Type B pancreatic cell (in vitro differentiated cells): ENCODE data around the gene RNF39. TPM values are rescaled to one million over a fixed set of nuclear protein-coding genes. Genes with fewer than 3 reads are reported as not detected.
"Not testable (repeated sequence)": the region's sequence is repeated elsewhere in the genome, so short reads cannot be mapped to it uniquely, and the experiment has no call there.

Source experiments
- DNase-seq: peaks from one replicate; pipeline ENCODE4 v3.0.0; 2021; ENCODE audit warnings: mixed read lengths; ENCODE audit not compliant: unreplicated experiment; ENCODE audit errors: extremely low spot score
- H3K27ac Mint-ChIP-seq: 2 replicates; pipeline ENCODE4 v1.8.0; 2021; ENCODE audit warnings: mild to moderate bottlenecking, mixed read lengths
- H3K27me3 Mint-ChIP-seq: 2 replicates; pipeline ENCODE4 v1.8.0; 2021; ENCODE audit warnings: mixed read lengths
- H3K36me3 Mint-ChIP-seq: 2 replicates; pipeline ENCODE4 v1.8.0; 2021; ENCODE audit warnings: mixed read lengths
- H3K4me1 Mint-ChIP-seq: one replicate; pipeline ENCODE4 v1.8.0; 2021; ENCODE audit warnings: mixed read lengths; ENCODE audit not compliant: unreplicated experiment
- H3K4me3 Mint-ChIP-seq: 2 replicates; pipeline ENCODE4 v1.8.0; 2021; ENCODE audit warnings: mild to moderate bottlenecking, mixed read lengths
- H3K9me3 Mint-ChIP-seq: 2 replicates; pipeline ENCODE4 v1.8.0; 2021; ENCODE audit warnings: mixed read lengths
- CTCF ChIP-seq: fragments of 200-600 bp; sonication (generic); conservative IDR thresholded peaks from 2 replicates; pipeline ENCODE4 v1.5.0; 2021; ENCODE audit warnings: antibody characterized with exemption, mild to moderate bottlenecking
- total RNA-seq: library from RNA; stranded (reverse); gene quantifications from 2 replicates; pipeline ENCODE4 v1.2.1, GENCODE V29; 2021; ENCODE audit warnings: low replicate concordance

Gene RNF39
- total RNA-seq, 1 donor from 2014 or later = 1.5 TPM

GRCh38 chr6:30031381-30031780 is 44.2 kb downstream of the RNF39 start:
- no peak for TF ChIP-seq CTCF
- H3K9me3 Mint-ChIP-seq = no peaks in the 10 kb centered on the region
- no peak overlapping the region for H3K27ac Mint-ChIP-seq

GRCh38 chr6:30029588-30029987 is 46.0 kb downstream of the RNF39 start:
- Mint-ChIP-seq H3K9me3 (no peaks in the 10 kb centered on the region), H3K27ac (no peak overlapping the region), H3K4me3 (no peak overlapping the region), H3K36me3 (no peaks in the 10 kb centered on the region), H3K4me1 (no peaks in the 10 kb centered on the region), H3K27me3 (no peaks in the 10 kb centered on the region)
- no peak for DNase-seq
- no peak for TF ChIP-seq CTCF

More at GRCh38 chr6:30031381-30031780, 44.2 kb downstream of the RNF39 start:
- no peaks in the 10 kb centered on the region for H3K36me3 Mint-ChIP-seq
- no peaks in the 10 kb centered on the region for H3K27me3 Mint-ChIP-seq
- no peaks in the 10 kb centered on the region for H3K4me1 Mint-ChIP-seq
- no peak overlapping the region for H3K4me3 Mint-ChIP-seq
- no peak for DNase-seq

GRCh38 chr6:30025186-30025585 is 50.4 kb downstream of the RNF39 start:
- DNase-seq = no peak
- Mint-ChIP-seq H3K4me1 (no peaks in the 10 kb centered on the region), H3K4me3 (no peak overlapping the region), H3K36me3 (peaks cover 4% of the 10 kb centered on the region), H3K27ac (no peak overlapping the region), H3K9me3 (no peaks in the 10 kb centered on the region), H3K27me3 (no peaks in the 10 kb centered on the region)
- no peak for TF ChIP-seq CTCF

- H3K4me1 Mint-ChIP-seq, H3K27ac Mint-ChIP-seq, H3K4me3 Mint-ChIP-seq, H3K9me3 Mint-ChIP-seq, H3K27me3 Mint-ChIP-seq, DNase-seq, H3K36me3 Mint-ChIP-seq: not testable (repeated sequence)
These were observed 52.9 kb downstream of the RNF39 start for GRCh38 chr6:30022712-30023111.

GRCh38 chr6:30022189-30022588 is 53.4 kb downstream of the RNF39 start:
- Mint-ChIP-seq H3K4me3 (no peak overlapping the region), H3K4me1 (no peaks in the 10 kb centered on the region), H3K36me3 (peaks cover 7% of the 10 kb centered on the region), H3K9me3 (no peaks in the 10 kb centered on the region), H3K27me3 (no peaks in the 10 kb centered on the region), H3K27ac (no peak overlapping the region)
- TF ChIP-seq CTCF = no peak
- no peak for DNase-seq

GRCh38 chr6:30020626-30021025 is 54.9 kb downstream of the RNF39 start:
- H3K4me3 Mint-ChIP-seq = no peak overlapping the region
- no peaks in the 10 kb centered on the region for H3K27me3 Mint-ChIP-seq
- H3K4me1 Mint-ChIP-seq = no peaks in the 10 kb centered on the region
- no peak for TF ChIP-seq CTCF
- H3K36me3 Mint-ChIP-seq = peaks cover 7% of the 10 kb centered on the region
- H3K9me3 Mint-ChIP-seq = no peaks in the 10 kb centered on the region
- no peak overlapping the region for H3K27ac Mint-ChIP-seq
- DNase-seq = no peak

Other genes starting within 250 kb of the RNF39 start
- gene HLA-G, start 247.9 kb downstream of the RNF39 start, total RNA-seq = 4.6 and 8.3 TPM in 2 replicates
- gene HLA-A, start 133.2 kb downstream of the RNF39 start, total RNA-seq = 183 and 209 TPM in 2 replicates
- 23.7 and 37.3 TPM in 2 replicates for gene POLR1H, start 14.5 kb downstream of the RNF39 start, total RNA-seq
- 40.0 and 48.6 TPM in 2 replicates for gene PPP1R11, start 8.6 kb downstream of the RNF39 start, total RNA-seq
- 1.8 and 3.8 TPM in 2 replicates for gene TRIM31, start 37.3 kb upstream of the RNF39 start, total RNA-seq
- gene TRIM40, start 60.4 kb upstream of the RNF39 start, total RNA-seq = 0.17 TPM in 1 of 2 replicates, not detected in the other
- gene TRIM10, start 85.4 kb upstream of the RNF39 start, total RNA-seq = 0.17 TPM in 1 of 2 replicates, not detected in the other
- gene TRIM15, start 87.8 kb upstream of the RNF39 start, total RNA-seq = 0.92 and 1.4 TPM in 2 replicates
- gene TRIM26, start 137.6 kb upstream of the RNF39 start, total RNA-seq = 46.3 and 76.5 TPM in 2 replicates